Liver (tissue), 3 donors: ENCODE results near the gene GGCX.

ENCODE experiments used
- EGR1 ChIP-seq, 2 donors: IDR thresholded peaks; 2 replicates each; pipeline ENCODE4 v1.6.1; 2016 to 2018; ENCODE audit warnings: antibody characterized with exemption in 2 of 2, low read depth in 2 of 2
- JUND ChIP-seq, 2 donors: IDR thresholded peaks; 2 replicates each; pipeline ENCODE4 v1.6.1; 2016; ENCODE audit warnings: antibody characterized with exemption in 2 of 2
- TF ChIP-seq, protein P1 (sequence below): fragments of 150-350 bp; IDR thresholded peaks from 2 replicates; pipeline ENCODE4 v1.5.1; 2017; ENCODE audit warnings: improper control_type of control experiment, low read depth, low read length; ENCODE audit not compliant: missing input control
- TF ChIP-seq, protein P2 (sequence below): IDR thresholded peaks from 2 replicates; pipeline ENCODE4 v1.6.1; 2016; ENCODE audit warnings: antibody characterized with exemption
- TF ChIP-seq, protein P3 (sequence below): IDR thresholded peaks from 2 replicates; pipeline ENCODE4 v1.6.1; 2016; ENCODE audit warnings: antibody characterized with exemption
- TF ChIP-seq, protein P4 (sequence below): IDR thresholded peaks from 2 replicates; pipeline ENCODE4 v1.6.1; 2016; ENCODE audit warnings: antibody characterized with exemption, mild to moderate bottlenecking
- donor health status: healthy.
- donor health status: healthy.

DNA sequence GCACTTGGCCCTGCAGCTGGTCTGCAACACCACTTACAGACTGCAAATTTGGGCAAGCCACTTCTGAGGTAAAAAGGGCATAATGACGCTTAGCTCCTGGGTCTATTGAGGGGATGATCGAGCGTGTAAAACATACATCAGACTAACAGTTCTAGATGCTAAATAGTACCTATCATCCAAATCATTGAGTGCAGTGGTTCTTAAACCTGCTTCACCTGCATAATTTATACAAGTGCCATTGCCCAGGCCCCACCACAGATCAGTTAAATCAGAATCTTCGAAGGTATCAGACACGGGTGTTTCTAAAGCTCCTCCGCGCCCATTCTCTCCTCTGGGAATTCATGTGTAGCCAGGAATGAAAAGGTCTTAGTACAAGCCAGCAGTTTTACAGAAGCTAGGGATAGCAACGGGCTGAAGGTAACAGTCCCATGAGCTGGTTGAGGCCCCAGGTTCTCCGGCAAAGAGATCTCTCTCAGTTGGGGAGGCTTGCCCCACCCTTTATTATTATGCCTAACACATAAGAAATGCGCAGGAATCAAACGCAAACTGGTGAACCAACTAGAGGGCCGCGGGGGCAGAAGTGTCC is 33.5 kb upstream of the GGCX start:
- TF ChIP-seq, protein P1, sequence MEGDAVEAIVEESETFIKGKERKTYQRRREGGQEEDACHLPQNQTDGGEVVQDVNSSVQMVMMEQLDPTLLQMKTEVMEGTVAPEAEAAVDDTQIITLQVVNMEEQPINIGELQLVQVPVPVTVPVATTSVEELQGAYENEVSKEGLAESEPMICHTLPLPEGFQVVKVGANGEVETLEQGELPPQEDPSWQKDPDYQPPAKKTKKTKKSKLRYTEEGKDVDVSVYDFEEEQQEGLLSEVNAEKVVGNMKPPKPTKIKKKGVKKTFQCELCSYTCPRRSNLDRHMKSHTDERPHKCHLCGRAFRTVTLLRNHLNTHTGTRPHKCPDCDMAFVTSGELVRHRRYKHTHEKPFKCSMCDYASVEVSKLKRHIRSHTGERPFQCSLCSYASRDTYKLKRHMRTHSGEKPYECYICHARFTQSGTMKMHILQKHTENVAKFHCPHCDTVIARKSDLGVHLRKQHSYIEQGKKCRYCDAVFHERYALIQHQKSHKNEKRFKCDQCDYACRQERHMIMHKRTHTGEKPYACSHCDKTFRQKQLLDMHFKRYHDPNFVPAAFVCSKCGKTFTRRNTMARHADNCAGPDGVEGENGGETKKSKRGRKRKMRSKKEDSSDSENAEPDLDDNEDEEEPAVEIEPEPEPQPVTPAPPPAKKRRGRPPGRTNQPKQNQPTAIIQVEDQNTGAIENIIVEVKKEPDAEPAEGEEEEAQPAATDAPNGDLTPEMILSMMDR, result no peak
- TF ChIP-seq, protein P2, sequence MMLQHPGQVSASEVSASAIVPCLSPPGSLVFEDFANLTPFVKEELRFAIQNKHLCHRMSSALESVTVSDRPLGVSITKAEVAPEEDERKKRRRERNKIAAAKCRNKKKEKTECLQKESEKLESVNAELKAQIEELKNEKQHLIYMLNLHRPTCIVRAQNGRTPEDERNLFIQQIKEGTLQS, result no peak
- TF ChIP-seq, protein P3, sequence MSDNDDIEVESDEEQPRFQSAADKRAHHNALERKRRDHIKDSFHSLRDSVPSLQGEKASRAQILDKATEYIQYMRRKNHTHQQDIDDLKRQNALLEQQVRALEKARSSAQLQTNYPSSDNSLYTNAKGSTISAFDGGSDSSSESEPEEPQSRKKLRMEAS, result no peak
- TF ChIP-seq, protein P4, sequence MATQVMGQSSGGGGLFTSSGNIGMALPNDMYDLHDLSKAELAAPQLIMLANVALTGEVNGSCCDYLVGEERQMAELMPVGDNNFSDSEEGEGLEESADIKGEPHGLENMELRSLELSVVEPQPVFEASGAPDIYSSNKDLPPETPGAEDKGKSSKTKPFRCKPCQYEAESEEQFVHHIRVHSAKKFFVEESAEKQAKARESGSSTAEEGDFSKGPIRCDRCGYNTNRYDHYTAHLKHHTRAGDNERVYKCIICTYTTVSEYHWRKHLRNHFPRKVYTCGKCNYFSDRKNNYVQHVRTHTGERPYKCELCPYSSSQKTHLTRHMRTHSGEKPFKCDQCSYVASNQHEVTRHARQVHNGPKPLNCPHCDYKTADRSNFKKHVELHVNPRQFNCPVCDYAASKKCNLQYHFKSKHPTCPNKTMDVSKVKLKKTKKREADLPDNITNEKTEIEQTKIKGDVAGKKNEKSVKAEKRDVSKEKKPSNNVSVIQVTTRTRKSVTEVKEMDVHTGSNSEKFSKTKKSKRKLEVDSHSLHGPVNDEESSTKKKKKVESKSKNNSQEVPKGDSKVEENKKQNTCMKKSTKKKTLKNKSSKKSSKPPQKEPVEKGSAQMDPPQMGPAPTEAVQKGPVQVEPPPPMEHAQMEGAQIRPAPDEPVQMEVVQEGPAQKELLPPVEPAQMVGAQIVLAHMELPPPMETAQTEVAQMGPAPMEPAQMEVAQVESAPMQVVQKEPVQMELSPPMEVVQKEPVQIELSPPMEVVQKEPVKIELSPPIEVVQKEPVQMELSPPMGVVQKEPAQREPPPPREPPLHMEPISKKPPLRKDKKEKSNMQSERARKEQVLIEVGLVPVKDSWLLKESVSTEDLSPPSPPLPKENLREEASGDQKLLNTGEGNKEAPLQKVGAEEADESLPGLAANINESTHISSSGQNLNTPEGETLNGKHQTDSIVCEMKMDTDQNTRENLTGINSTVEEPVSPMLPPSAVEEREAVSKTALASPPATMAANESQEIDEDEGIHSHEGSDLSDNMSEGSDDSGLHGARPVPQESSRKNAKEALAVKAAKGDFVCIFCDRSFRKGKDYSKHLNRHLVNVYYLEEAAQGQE, result no peak
- TF ChIP-seq EGR1 (IDR thresholded peaks at IDR 0.05; ENCODE audit: low read depth in 2 of 2), result no peak
- TF ChIP-seq JUND (IDR thresholded peaks at IDR 0.05), result no peak
